Measurements from ENCODE around the gene DEXI. TPM values are rescaled to one million over a fixed set of nuclear protein-coding genes. Genes with fewer than 3 reads are reported as not detected.

DEXI gene
- total RNA-seq, 4 donors from 2014 or later: 79.2 to 136 (median 102) TPM

DNA sequence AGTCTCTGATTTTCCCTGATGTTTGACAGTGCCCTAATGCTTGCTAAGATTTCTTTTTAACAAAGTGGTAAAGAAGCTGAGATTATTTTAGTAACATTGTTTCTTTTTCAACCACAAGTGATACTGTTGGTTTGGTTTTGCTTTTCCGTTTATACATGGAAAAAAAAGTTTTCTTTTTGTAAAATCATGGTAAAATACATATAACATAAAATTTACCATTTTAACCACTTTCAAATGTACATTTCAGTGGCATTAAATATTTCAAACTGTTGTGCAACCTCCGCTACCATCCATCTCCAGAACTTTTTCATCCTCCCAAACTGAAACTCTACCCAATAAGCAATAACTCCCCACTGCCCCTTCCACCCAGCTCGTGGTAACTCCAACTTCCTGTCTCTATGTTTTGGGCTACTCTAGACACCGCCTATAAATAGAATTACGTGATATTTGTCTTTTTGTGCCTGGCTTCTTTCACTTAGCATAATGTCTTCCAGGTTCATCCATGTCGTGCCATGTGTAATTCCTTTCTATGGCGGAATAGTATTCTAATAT is 60.7 kb downstream of the DEXI start:
- Histone ChIP-seq H3K27me3 (peaks cover 65% of the 10 kb centered on the region), H3K4me3 (no peak overlapping the region), H3K4me1 (peaks cover 0 to 27% (median 7%) of the 10 kb centered on the region in 3 donors), H3K9me3 (no peaks in the 10 kb centered on the region), H3K27ac (no peak overlapping the region), H3K36me3 (no peaks in the 10 kb centered on the region)
- ATAC-seq: no peak
- TF ChIP-seq POLR2AphosphoS5 (IDR thresholded peaks at IDR 0.05) (no peak), POLR2A (IDR thresholded peaks at IDR 0.05) (no peak)
- TF ChIP-seq, protein P1, sequence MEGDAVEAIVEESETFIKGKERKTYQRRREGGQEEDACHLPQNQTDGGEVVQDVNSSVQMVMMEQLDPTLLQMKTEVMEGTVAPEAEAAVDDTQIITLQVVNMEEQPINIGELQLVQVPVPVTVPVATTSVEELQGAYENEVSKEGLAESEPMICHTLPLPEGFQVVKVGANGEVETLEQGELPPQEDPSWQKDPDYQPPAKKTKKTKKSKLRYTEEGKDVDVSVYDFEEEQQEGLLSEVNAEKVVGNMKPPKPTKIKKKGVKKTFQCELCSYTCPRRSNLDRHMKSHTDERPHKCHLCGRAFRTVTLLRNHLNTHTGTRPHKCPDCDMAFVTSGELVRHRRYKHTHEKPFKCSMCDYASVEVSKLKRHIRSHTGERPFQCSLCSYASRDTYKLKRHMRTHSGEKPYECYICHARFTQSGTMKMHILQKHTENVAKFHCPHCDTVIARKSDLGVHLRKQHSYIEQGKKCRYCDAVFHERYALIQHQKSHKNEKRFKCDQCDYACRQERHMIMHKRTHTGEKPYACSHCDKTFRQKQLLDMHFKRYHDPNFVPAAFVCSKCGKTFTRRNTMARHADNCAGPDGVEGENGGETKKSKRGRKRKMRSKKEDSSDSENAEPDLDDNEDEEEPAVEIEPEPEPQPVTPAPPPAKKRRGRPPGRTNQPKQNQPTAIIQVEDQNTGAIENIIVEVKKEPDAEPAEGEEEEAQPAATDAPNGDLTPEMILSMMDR (IDR thresholded peaks at IDR 0.05): no peak
- 60 to 76% methylated on average over 7 of the region's 7 CpGs for WGBS, 2 donors (ENCODE audit: low coverage in 1 of 2)

GRCh38 chr16:10880594-10881452 is 61.4 kb downstream of the DEXI start:
- ATAC-seq: no peak
- peak overlapping the region in 1 of 2 donors; percentile 62 for H3K4me3 ChIP-seq
- H3K9me3 ChIP-seq: no peaks in the 10 kb centered on the region
- peaks cover 0 to 27% (median 7%) of the 10 kb centered on the region in 3 donors for H3K4me1 ChIP-seq
- TF ChIP-seq POLR2A (IDR thresholded peaks at IDR 0.05) (no peak), POLR2AphosphoS5 (IDR thresholded peaks at IDR 0.05) (no peak), EP300 (IDR thresholded peaks at IDR 0.05) (no peak)
- TF ChIP-seq, protein P1 (IDR thresholded peaks at IDR 0.05): no peak
- 87% methylated on average over 7 to 8 of the region's 10 CpGs for WGBS, 2 donors (ENCODE audit: low coverage in 1 of 2)
- peak overlapping the region in 1 of 4 donors; percentile 50 for H3K27ac ChIP-seq
- H3K27me3 ChIP-seq: peaks cover 73% of the 10 kb centered on the region
- no peaks in the 10 kb centered on the region for H3K36me3 ChIP-seq

- H3K27me3 ChIP-seq: peaks cover 82% of the 10 kb centered on the region
- WGBS, 2 donors (ENCODE audit: low coverage in 1 of 2): 57 to 58% methylated on average over 5 to 6 of the region's 21 CpGs
- TF ChIP-seq POLR2AphosphoS5 (IDR thresholded peaks at IDR 0.05) (no peak), EP300 (IDR thresholded peaks at IDR 0.05) (no peak), POLR2A (IDR thresholded peaks at IDR 0.05) (no peak)
- TF ChIP-seq, protein P1 (IDR thresholded peaks at IDR 0.05): no peak
- ATAC-seq: no peak
- no peaks in the 10 kb centered on the region for H3K36me3 ChIP-seq
- H3K9me3 ChIP-seq: no peaks in the 10 kb centered on the region
- peak overlapping the region; percentile 33 to 62 for H3K4me3 ChIP-seq
- peaks cover 0 to 27% (median 7%) of the 10 kb centered on the region in 3 donors for H3K4me1 ChIP-seq
- H3K27ac ChIP-seq: peak overlapping the region in 3 of 4 donors; percentile 45 to 50 (median 49)
Observed at GRCh38 chr16:10879681-10880589, 62.3 kb downstream of the DEXI start.

Other genes with a start within 250 kb of the DEXI start
- gene TEKT5, start 247.5 kb downstream of the DEXI start, total RNA-seq: under 1 TPM in 1 of 4 donors, not detected in 3; 0.19 TPM
- gene NUBP1, start 198.6 kb downstream of the DEXI start, total RNA-seq: 10 to 100 TPM; 18.5 to 49.0 (median 34.8) TPM
- gene TVP23A, start 123.7 kb downstream of the DEXI start, total RNA-seq: under 1 TPM in 3 of 4 donors, not detected in 1; 0.16 to 0.54 (median 0.23) TPM
- 10 to 100 TPM in 1 of 4 donors, 1 to 10 TPM in 3; 4.3 to 26.5 (median 7.4) TPM for gene CIITA, start 65.3 kb downstream of the DEXI start, total RNA-seq
- gene CLEC16A, start 2.1 kb upstream of the DEXI start, total RNA-seq: 10 to 100 TPM; 19.9 to 38.3 (median 35.0) TPM